ENCODE results near the gene EPC2.

The EPC2 gene, protein sequence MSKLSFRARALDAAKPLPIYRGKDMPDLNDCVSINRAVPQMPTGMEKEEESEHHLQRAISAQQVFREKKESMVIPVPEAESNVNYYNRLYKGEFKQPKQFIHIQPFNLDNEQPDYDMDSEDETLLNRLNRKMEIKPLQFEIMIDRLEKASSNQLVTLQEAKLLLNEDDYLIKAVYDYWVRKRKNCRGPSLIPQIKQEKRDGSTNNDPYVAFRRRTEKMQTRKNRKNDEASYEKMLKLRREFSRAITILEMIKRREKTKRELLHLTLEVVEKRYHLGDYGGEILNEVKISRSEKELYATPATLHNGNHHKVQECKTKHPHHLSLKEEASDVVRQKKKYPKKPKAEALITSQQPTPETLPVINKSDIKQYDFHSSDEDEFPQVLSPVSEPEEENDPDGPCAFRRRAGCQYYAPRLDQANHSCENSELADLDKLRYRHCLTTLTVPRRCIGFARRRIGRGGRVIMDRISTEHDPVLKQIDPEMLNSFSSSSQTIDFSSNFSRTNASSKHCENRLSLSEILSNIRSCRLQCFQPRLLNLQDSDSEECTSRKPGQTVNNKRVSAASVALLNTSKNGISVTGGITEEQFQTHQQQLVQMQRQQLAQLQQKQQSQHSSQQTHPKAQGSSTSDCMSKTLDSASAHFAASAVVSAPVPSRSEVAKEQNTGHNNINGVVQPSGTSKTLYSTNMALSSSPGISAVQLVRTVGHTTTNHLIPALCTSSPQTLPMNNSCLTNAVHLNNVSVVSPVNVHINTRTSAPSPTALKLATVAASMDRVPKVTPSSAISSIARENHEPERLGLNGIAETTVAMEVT

DNA sequence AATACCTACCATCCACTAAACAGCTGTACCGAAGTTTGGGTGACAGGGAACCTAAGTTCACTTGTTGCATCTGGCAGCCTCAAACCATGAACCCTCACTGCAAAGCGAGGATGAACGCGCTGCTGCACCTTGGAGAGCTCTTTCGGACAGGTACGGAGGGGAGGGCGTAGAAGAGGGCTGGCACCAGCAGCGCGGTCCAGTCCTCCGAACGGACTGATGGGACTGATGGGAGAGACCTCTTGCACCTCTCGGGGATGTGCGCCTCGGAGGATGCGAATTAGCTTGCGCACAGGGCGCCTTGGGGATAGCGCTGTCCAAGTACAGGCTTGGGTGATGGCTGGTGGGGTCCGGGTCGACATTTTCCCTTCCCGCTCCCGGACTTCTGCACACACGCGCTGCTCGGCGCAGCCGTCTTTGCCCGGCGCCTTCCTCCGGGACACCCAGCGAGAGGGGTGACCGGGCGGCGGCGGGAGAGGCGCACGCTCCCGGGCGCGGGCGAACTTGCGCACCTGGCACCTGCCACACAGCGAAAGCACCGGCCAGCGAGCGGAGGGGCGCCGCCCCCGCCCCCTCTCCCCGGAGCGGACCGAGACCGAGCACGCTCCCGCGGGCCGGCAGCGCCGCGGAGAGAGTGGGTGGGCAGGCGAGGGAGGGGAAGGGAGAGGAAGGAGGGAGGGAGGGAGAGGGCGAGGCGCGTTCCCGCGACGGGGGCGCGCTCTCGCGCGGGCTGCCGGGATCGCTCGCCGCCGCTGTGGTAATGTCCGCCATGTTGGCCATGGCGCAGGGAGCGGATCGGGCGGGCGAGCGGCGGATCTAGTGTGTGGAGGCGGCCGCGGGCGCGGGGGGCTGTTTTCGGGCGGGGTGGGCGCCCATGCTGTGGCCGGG lies at the start of gene EPC2:
Gene EPC2, plus strand, starts transcription at position 754 of the 885 bp plus-strand sequence. CDS start 267 bp downstream, outside the sequence.
- H3K4me3 ChIP-seq (ENCODE audit: low read depth, low read length) = peak within 1 kb of the TSS; percentile 69
- DNase-seq (ENCODE audit: low read depth) = peak; percentile 56
- TF ChIP-seq, protein P1, sequence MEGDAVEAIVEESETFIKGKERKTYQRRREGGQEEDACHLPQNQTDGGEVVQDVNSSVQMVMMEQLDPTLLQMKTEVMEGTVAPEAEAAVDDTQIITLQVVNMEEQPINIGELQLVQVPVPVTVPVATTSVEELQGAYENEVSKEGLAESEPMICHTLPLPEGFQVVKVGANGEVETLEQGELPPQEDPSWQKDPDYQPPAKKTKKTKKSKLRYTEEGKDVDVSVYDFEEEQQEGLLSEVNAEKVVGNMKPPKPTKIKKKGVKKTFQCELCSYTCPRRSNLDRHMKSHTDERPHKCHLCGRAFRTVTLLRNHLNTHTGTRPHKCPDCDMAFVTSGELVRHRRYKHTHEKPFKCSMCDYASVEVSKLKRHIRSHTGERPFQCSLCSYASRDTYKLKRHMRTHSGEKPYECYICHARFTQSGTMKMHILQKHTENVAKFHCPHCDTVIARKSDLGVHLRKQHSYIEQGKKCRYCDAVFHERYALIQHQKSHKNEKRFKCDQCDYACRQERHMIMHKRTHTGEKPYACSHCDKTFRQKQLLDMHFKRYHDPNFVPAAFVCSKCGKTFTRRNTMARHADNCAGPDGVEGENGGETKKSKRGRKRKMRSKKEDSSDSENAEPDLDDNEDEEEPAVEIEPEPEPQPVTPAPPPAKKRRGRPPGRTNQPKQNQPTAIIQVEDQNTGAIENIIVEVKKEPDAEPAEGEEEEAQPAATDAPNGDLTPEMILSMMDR (IDR thresholded peaks at IDR 0.05; ENCODE audit: low read depth, low read length, missing control alignments) = no peak

DNA sequence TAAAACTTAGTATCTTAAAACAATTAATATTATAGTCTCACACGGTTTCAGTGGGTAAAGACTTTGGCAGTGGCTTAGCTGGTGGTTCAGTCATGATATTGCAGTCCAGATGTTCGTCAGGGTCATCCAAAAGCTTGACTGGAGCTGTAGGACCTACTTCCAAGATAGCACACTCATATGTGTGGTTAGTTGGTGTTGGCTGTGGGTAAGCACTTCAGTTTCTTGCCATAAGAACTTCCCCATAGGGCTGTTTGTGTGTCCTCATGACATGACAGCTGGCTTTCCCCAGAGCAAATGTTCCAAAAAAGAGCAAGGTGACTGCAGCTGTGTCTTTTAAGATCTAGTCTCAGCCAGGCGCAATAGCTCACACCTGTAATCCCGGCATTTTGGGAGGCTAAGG lies 48.5 kb upstream of the EPC2 start:
- no peak for DNase-seq (ENCODE audit: low read depth)
- TF ChIP-seq, protein P1 (IDR thresholded peaks at IDR 0.05; ENCODE audit: low read depth, low read length, missing control alignments) = no peak
- H3K4me3 ChIP-seq (ENCODE audit: low read depth, low read length) = no peak overlapping the region

DNA sequence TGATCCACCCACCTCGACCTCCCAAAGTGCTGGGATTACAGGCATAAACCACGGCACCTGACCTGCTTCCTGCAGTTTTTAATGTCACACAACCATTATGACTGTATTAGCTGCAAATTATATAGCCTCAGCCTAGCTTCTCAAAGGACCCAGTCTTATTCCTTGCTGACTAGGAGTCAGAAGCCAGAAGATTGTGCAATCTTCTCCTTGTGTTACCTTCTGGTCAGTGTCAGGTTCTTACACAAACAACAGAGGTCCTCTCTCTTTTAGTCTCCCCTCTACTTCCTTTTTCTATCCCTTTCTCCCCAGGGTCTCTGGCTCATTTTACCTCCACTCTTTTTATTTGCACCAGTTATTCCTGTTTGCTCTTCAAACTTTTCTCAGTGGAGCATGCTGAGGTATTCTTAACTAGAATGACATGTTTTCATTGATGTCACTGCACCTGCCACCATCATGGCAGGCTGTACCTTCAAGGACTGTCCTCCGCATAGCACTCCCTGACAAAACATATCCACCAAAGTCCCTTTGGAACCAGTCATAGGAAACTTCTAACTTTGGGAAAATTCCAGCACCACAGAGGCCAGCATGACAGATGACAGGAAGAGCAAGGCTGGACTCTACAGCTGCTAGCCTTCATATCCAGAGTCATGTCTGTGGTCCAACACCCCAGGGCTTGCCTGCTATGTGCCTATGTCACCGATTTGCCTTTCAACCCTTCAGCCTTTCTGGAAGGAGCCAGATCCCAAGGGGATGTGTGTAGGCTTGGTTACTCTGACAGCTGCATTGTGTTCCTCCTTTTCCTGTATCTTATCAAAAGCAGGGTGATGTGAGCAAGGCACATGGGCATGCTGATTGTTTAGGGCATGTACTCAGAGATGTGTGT lies 45.2 kb upstream of the EPC2 start:
- TF ChIP-seq, protein P1 (IDR thresholded peaks at IDR 0.05; ENCODE audit: low read depth, low read length, missing control alignments) = no peak
- no peak overlapping the region for H3K4me3 ChIP-seq (ENCODE audit: low read depth, low read length)
- DNase-seq (ENCODE audit: low read depth) = no peak

DNA sequence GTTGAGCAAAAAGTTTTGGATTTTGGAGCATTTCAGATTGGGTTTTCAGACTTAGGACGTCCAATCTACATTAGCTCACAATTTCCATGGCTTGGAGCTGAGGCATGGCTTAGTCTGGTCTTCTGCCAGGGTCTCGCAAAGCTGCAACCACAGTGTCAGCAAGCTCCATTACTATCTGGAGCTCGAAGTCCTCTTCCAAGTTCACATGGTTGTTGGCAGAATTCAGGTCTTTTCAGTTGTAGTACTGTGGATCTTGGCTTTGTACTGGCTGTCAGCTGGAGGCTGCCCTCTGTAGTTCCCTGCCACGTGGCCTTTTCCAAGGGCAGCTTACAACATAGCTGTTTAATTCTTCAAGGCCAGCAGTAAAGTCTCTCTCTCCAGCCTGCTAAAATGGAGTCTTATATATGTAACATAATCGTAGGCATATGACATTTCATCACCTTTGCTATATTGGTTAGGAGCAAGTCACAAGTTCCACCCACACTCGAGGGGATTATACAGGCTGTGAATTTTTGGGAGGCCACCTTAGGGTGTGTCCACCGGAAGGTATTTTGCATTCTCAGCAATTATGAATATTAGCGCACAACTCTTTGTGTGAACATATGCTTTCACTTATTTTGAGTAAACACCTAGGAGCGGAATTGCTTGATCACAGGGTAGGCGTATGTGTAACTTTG lies 41.5 kb upstream of the EPC2 start:
- no peak for DNase-seq (ENCODE audit: low read depth)
- TF ChIP-seq, protein P1 (IDR thresholded peaks at IDR 0.05; ENCODE audit: low read depth, low read length, missing control alignments) = no peak
- no peak overlapping the region for H3K4me3 ChIP-seq (ENCODE audit: low read depth, low read length)

DNA sequence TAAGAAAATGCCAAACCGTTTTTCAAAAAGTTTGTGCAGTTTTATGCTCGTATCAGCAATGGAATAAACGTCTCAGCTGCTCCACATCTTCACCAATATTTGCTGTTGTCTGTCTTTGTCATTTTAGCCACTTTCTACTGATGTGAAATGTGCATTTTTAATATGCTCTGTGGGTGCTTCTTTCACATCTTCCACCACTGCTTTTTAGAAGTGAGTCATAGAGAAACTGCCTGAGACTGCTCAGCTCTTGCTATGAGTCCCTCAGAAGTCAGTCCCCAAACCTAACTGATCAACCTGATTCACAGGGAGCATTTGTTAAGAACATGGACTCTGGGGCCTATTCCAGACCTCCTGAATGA lies 41.0 kb upstream of the EPC2 start:
- TF ChIP-seq, protein P1 (IDR thresholded peaks at IDR 0.05; ENCODE audit: low read depth, low read length, missing control alignments) = no peak
- H3K4me3 ChIP-seq (ENCODE audit: low read depth, low read length) = no peak overlapping the region
- DNase-seq (ENCODE audit: low read depth) = peak; percentile 68
